IMR-90 (cell line): ENCODE results near the gene SEMA5A.
A peak's percentile ranks its signal among the peaks of the same experiment; 100 is the strongest.

Experiments
- CTCF ChIP-seq: conservative IDR thresholded peaks from 2 replicates; pipeline ENCODE4 v1.5.1; 2012; ENCODE audit warnings: mild to moderate bottlenecking, low read depth, low read length, improper control_type of control experiment
- POLR2A ChIP-seq: IDR thresholded peaks from 2 replicates; pipeline ENCODE4 v1.6.1; 2012; ENCODE audit warnings: mild to moderate bottlenecking, low read depth, low read length
- USF2 ChIP-seq: fragments of 150-350 bp; IDR thresholded peaks from 2 replicates; pipeline ENCODE4 v1.6.1; 2017; ENCODE audit warnings: mild to moderate bottlenecking, antibody characterized with exemption, low read length, low read depth

- TF ChIP-seq CTCF (peak; percentile 73), POLR2A (no peak), USF2 (no peak)
These were observed 389.6 kb downstream of the SEMA5A start for GRCh38 chr5:9156282-9156681.
